NCI-H2196 (cell line): ENCODE measurements around the gene ACCSL.

Source experiments
- DNase-seq: peaks from one replicate; lab custom pipeline; 2025; ENCODE audit not compliant: unreplicated experiment; lab: John Stamatoyannopoulos, UW

The ACCSL gene

GRCh38 chr11:44049832-44050231, 2.1 kb downstream of the ACCSL start:
- no peak for DNase-seq

- DNase-seq, result no peak
These were observed 3.4 kb downstream of the ACCSL start for GRCh38 chr11:44051171-44051570.

GRCh38 chr11:44057340-44057739, 9.6 kb downstream of the ACCSL start:
- DNase-seq, result no peak

GRCh38 chr11:44058275-44058674, 10.5 kb downstream of the ACCSL start:
- DNase-seq, result no peak

GRCh38 chr11:44065161-44065661, 17.4 kb downstream of the ACCSL start:
- no peak for DNase-seq

- DNase-seq, result peak; percentile 93
These were observed 18.3 kb downstream of the ACCSL start, which contains the start of gene ACCS for GRCh38 chr11:44065841-44066731. TSS of gene ACCS (plus strand) at chr11:44066270. CDS start at chr11:44067628, 1,358 bp downstream.

GRCh38 chr11:44066732-44067141, 19.0 kb downstream of the ACCSL start:
- peak; percentile 20 for DNase-seq

GRCh38 chr11:44067266-44067665, 19.5 kb downstream of the ACCSL start:
- no peak for DNase-seq

GRCh38 chr11:44068180-44068579, 20.4 kb downstream of the ACCSL start:
- DNase-seq, result no peak

- no peak for DNase-seq
These were observed 23.4 kb downstream of the ACCSL start for GRCh38 chr11:44071157-44071556.

- DNase-seq, result no peak
These were observed 25.2 kb downstream of the ACCSL start for GRCh38 chr11:44072757-44073658.

- no peak for DNase-seq
These were observed 31.0 kb downstream of the ACCSL start for GRCh38 chr11:44078794-44079193.

- DNase-seq, result no peak
These were observed 31.6 kb downstream of the ACCSL start for GRCh38 chr11:44079376-44079775.

- no peak for DNase-seq
These were observed 33.2 kb downstream of the ACCSL start for GRCh38 chr11:44080951-44081350.

- DNase-seq, result no peak
These were observed 34.9 kb downstream of the ACCSL start for GRCh38 chr11:44082645-44083044.

- DNase-seq, result no peak
These were observed 35.7 kb downstream of the ACCSL start for GRCh38 chr11:44083433-44083832.

- DNase-seq, result no peak
These were observed 36.1 kb downstream of the ACCSL start for GRCh38 chr11:44083906-44084305.

- DNase-seq, result no peak
These were observed 37.5 kb downstream of the ACCSL start for GRCh38 chr11:44085330-44085729.

GRCh38 chr11:44088377-44088776, 40.6 kb downstream of the ACCSL start:
- DNase-seq, result no peak

GRCh38 chr11:44088871-44089270, 41.1 kb downstream of the ACCSL start:
- DNase-seq, result no peak

GRCh38 chr11:44090539-44090938, 42.8 kb downstream of the ACCSL start:
- no peak for DNase-seq
